Panc1 (cell line): ENCODE data around the gene PIGK.

Experiments
- POLR2AphosphoS5 ChIP-seq: IDR thresholded peaks from 2 replicates; pipeline ENCODE4 v1.6.1; 2012; ENCODE audit warnings: mild to moderate bottlenecking, low read depth, low read length, moderate library complexity
- SIN3A ChIP-seq: IDR thresholded peaks from 2 replicates; pipeline ENCODE4 v1.6.1; 2012; ENCODE audit warnings: low read depth, mild to moderate bottlenecking, low read length, moderate library complexity, borderline replicate concordance; ENCODE audit not compliant: insufficient read depth
- TCF7L2 ChIP-seq: IDR thresholded peaks from 2 replicates; pipeline ENCODE4 v1.6.1; 2011; ENCODE audit warnings: mild to moderate bottlenecking, low read depth, low read length, inconsistent platforms
- TF ChIP-seq, protein P1 (sequence below): fragments of 450-650 bp; IDR thresholded peaks from 2 replicates; pipeline ENCODE4 v1.5.1; 2017; ENCODE audit warnings: mild to moderate bottlenecking
- TF ChIP-seq, protein P2 (sequence below), 2 experiments: IDR thresholded peaks; 2 replicates each; pipeline ENCODE4 v1.6.1; 2011 to 2012; ENCODE audit warnings: low read depth in 2 of 2, control low read depth in 1 of 2, low read length in 1 of 2, mild to moderate bottlenecking in 1 of 2, moderate library complexity in 1 of 2; ENCODE audit not compliant: insufficient read depth in 1 of 2

DNA sequence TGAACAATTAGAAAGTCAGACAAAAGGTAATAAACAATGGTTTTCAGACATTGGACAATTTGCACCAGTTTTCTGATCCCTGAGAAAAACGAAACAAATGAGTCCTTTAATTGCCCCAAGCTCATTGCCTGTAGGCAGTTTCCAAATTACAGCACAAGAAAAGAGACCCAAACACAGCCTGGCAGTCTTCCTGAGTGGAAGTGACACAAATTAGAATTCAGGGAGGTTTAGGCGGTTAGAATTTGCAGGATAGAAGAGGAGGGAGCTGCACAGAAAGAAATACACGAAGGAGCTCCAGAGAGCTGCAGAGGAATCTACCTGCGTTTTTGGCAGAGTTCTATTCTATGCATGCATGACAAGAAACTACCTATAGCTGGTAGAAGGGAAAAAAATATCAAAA is 115.7 kb downstream of the PIGK start:
- TF ChIP-seq POLR2AphosphoS5, result no peak
- TF ChIP-seq, protein P1, sequence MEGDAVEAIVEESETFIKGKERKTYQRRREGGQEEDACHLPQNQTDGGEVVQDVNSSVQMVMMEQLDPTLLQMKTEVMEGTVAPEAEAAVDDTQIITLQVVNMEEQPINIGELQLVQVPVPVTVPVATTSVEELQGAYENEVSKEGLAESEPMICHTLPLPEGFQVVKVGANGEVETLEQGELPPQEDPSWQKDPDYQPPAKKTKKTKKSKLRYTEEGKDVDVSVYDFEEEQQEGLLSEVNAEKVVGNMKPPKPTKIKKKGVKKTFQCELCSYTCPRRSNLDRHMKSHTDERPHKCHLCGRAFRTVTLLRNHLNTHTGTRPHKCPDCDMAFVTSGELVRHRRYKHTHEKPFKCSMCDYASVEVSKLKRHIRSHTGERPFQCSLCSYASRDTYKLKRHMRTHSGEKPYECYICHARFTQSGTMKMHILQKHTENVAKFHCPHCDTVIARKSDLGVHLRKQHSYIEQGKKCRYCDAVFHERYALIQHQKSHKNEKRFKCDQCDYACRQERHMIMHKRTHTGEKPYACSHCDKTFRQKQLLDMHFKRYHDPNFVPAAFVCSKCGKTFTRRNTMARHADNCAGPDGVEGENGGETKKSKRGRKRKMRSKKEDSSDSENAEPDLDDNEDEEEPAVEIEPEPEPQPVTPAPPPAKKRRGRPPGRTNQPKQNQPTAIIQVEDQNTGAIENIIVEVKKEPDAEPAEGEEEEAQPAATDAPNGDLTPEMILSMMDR, result no peak
- TF ChIP-seq SIN3A, result no peak
- TF ChIP-seq, protein P2, sequence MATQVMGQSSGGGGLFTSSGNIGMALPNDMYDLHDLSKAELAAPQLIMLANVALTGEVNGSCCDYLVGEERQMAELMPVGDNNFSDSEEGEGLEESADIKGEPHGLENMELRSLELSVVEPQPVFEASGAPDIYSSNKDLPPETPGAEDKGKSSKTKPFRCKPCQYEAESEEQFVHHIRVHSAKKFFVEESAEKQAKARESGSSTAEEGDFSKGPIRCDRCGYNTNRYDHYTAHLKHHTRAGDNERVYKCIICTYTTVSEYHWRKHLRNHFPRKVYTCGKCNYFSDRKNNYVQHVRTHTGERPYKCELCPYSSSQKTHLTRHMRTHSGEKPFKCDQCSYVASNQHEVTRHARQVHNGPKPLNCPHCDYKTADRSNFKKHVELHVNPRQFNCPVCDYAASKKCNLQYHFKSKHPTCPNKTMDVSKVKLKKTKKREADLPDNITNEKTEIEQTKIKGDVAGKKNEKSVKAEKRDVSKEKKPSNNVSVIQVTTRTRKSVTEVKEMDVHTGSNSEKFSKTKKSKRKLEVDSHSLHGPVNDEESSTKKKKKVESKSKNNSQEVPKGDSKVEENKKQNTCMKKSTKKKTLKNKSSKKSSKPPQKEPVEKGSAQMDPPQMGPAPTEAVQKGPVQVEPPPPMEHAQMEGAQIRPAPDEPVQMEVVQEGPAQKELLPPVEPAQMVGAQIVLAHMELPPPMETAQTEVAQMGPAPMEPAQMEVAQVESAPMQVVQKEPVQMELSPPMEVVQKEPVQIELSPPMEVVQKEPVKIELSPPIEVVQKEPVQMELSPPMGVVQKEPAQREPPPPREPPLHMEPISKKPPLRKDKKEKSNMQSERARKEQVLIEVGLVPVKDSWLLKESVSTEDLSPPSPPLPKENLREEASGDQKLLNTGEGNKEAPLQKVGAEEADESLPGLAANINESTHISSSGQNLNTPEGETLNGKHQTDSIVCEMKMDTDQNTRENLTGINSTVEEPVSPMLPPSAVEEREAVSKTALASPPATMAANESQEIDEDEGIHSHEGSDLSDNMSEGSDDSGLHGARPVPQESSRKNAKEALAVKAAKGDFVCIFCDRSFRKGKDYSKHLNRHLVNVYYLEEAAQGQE (IDR thresholded peaks at IDR 0.05; ENCODE audit: insufficient read depth in 1 of 2, low read depth in 2 of 2, low read length in 1 of 2), result no peak
- TF ChIP-seq TCF7L2, result no peak
